Left lung (tissue), 10 donors: ENCODE measurements around the gene DSN1. TPM values are rescaled to one million over a fixed set of nuclear protein-coding genes. Genes with fewer than 3 reads are reported as not detected.

Source experiments
- ATAC-seq: fragments of 200-7000 bp; cut with Tn5 transposase; one replicate; pipeline ENCODE4 v1.9.1; 2020; ENCODE audit warnings: moderate library complexity
- DNase-seq, 4 donors: peaks; one replicate each; pipeline ENCODE4 v3.0.0-alpha.2; 2013 to 2020
- H3K27ac ChIP-seq, 2 donors: fragments of 200-600 bp; sonication (generic) in 1 of 2; one replicate each; pipeline versions ENCODE4 v1.5.0 to v1.8.0; 2020 to 2021
- H3K27me3 ChIP-seq, 2 donors: fragments of 200-600 bp; sonication (generic) in 1 of 2; one replicate each; pipeline versions ENCODE4 v1.5.0 to v1.8.0; 2020 to 2021
- H3K36me3 ChIP-seq, 2 donors: fragments of 200-600 bp; sonication (generic) in 1 of 2; one replicate each; pipeline versions ENCODE4 v1.5.0 to v1.8.0; 2020 to 2021
- H3K4me1 ChIP-seq, 2 donors: fragments of 200-600 bp; one replicate each; pipeline ENCODE4 v1.8.0; 2021
- H3K4me3 ChIP-seq, 2 donors: fragments of 200-600 bp; sonication (generic) in 1 of 2; one replicate each; pipeline versions ENCODE4 v1.5.0 to v1.8.0; 2020 to 2021; ENCODE audit warnings: mild to moderate bottlenecking in 1 of 2
- H3K9me3 ChIP-seq, 2 donors: fragments of 200-600 bp; sonication (generic) in 1 of 2; one replicate each; pipeline versions ENCODE4 v1.5.0 to v1.8.0; 2020 to 2021
- CTCF ChIP-seq, 2 donors: fragments of 200-600 bp; sonication (generic) in 1 of 2; IDR thresholded peaks; one replicate each; pipeline versions ENCODE4 v1.5.0 to v1.8.0; 2021; ENCODE audit warnings: antibody characterized with exemption in 2 of 2
- intact Hi-C, 2 donors: fragments of 100-400 bp; cut with DNase I; formaldehyde crosslinking; loops; one replicate each; pipeline versions ENCODE4 v1.11.2 to v1.14.2; 2022
- polyA plus RNA-seq, 6 donors: library from polyadenylated mRNA; unstranded; fragments of 120-200 nt; gene quantifications; one replicate each; pipeline ENCODE4 v1.2.1, GENCODE V29; 2013; ENCODE audit not compliant: insufficient read length in 6 of 6
- total RNA-seq, 2 donors: library from RNA; stranded (reverse); fragmentation: NEBNext Ultra II Directional; extraction: Animal tissue kit (Norgen Biotek cat#: 25700); gene quantifications; one replicate each; pipeline ENCODE4 v1.2.1, GENCODE V29; 2021
- donor health status: DM: no; HTN: yes; CAD: no.
- donor health status: DM: no; HTN: no; CAD: no.

Gene DSN1
- total and polyA plus RNA-seq, 8 donors: 14.5 to 24.7 (median 20.3) TPM

- peaks cover 0 to 17% of the 10 kb centered on the region in 2 donors for H3K4me1 ChIP-seq
- DNase-seq: no peak
- no peak for ATAC-seq
- no peak overlapping the region for H3K27ac ChIP-seq
- intact Hi-C loops: no loop called here
- no peaks in the 10 kb centered on the region for H3K9me3 ChIP-seq
- no peak overlapping the region for H3K4me3 ChIP-seq
- H3K27me3 ChIP-seq: no peaks in the 10 kb centered on the region
- no peak for TF ChIP-seq CTCF (IDR thresholded peaks at IDR 0.05)
- H3K36me3 ChIP-seq: no peaks in the 10 kb centered on the region
Measured at GRCh38 chr20:36736451-36737182, 36.9 kb downstream of the DSN1 start.

- ATAC-seq: no peak
- Histone ChIP-seq H3K4me1 (peaks cover 0 to 16% of the 10 kb centered on the region in 2 donors), H3K27ac (no peak overlapping the region), H3K9me3 (no peaks in the 10 kb centered on the region), H3K36me3 (no peaks in the 10 kb centered on the region), H3K27me3 (no peaks in the 10 kb centered on the region), H3K4me3 (no peak overlapping the region)
- intact Hi-C loops: no loop called here
- no peak for TF ChIP-seq CTCF (IDR thresholded peaks at IDR 0.05)
- DNase-seq: no peak
Measured at GRCh38 chr20:36732456-36732855, 41.1 kb downstream of the DSN1 start.

- Histone ChIP-seq H3K36me3 (no peaks in the 10 kb centered on the region), H3K4me1 (peaks cover 0 to 7% of the 10 kb centered on the region in 2 donors), H3K27me3 (no peaks in the 10 kb centered on the region), H3K9me3 (no peaks in the 10 kb centered on the region), H3K4me3 (no peak overlapping the region), H3K27ac (no peak overlapping the region)
- ATAC-seq (no peak), DNase-seq (no peak)
- TF ChIP-seq CTCF (IDR thresholded peaks at IDR 0.05): no peak
- intact Hi-C loops: no loop called here
Measured at GRCh38 chr20:36728986-36729385, 44.6 kb downstream of the DSN1 start.

- H3K4me1 ChIP-seq: no peaks in the 10 kb centered on the region
- ATAC-seq (no peak), DNase-seq (no peak)
- TF ChIP-seq CTCF (IDR thresholded peaks at IDR 0.05): no peak
- H3K4me3 ChIP-seq: no peak overlapping the region
- H3K27me3 ChIP-seq: no peaks in the 10 kb centered on the region
- no peaks in the 10 kb centered on the region for H3K9me3 ChIP-seq
- no peak overlapping the region for H3K27ac ChIP-seq
- intact Hi-C loops: no loop called here
- peaks cover 0 to 2% of the 10 kb centered on the region in 2 donors for H3K36me3 ChIP-seq
Measured at GRCh38 chr20:36726168-36726567, 47.4 kb downstream of the DSN1 start.

GRCh38 chr20:36720510-36720909, 53.1 kb downstream of the DSN1 start:
- Histone ChIP-seq H3K4me3 (no peak overlapping the region), H3K4me1 (no peaks in the 10 kb centered on the region), H3K9me3 (no peaks in the 10 kb centered on the region), H3K36me3 (peaks cover 0 to 30% of the 10 kb centered on the region in 2 donors), H3K27ac (no peak overlapping the region), H3K27me3 (no peaks in the 10 kb centered on the region)
- DNase-seq (no peak), ATAC-seq (no peak)
- intact Hi-C loops: no loop called here
- no peak for TF ChIP-seq CTCF (IDR thresholded peaks at IDR 0.05)
